GM23248 (cell line): ENCODE results near the gene NIBAN1.

Experiments
- EZH2 ChIP-seq: fragments of 200-600 bp; sonication (generic); IDR thresholded peaks from 2 replicates; pipeline ENCODE4 v1.6.1; 2018; ENCODE audit warnings: antibody characterized with exemption, mild to moderate bottlenecking; ENCODE audit not compliant: insufficient read depth, poor library complexity, severe bottlenecking
- EZH2phosphoT487 ChIP-seq: fragments of 200-600 bp; sonication (generic); IDR thresholded peaks from 2 replicates; pipeline ENCODE4 v1.6.1; 2018; ENCODE audit warnings: antibody characterized with exemption, moderate library complexity, mild to moderate bottlenecking, low read depth; ENCODE audit not compliant: insufficient read depth

- TF ChIP-seq EZH2phosphoT487: no peak
- no peak for TF ChIP-seq EZH2
These were observed 29.3 kb downstream of the NIBAN1 start for GRCh38 chr1:184945029-184945428.
